Measurements from ENCODE around the gene BLMH. TPM values are rescaled to one million over a fixed set of nuclear protein-coding genes. Genes with fewer than 3 reads are reported as not detected.

Gene BLMH
- total RNA-seq, 3 donors from 2014 or later = 20.5 to 29.4 (median 21.3) TPM

DNA sequence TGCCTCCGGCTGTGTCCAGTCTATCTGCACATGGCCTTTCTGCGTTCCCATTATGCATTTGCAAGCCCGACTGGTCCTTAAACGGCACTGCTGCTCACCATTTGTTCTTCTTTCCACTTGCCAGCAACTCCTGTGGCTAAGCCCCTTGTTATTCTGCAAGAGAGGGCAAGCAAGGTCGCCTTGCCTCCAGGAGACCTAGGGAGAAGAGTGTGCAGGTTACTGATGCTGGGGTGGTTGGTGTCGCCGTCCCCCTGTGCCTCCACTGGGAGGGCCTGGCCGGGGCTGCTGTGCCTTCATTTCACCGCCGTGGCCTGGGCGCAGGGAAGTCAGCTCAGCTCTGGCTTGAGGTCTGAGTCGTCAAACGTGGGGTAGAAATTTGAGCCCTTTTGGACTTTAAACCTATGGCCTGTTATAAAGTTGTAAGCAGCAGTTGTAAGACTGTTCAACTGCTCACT is 69.0 kb downstream of the BLMH start:
- no peaks in the 10 kb centered on the region for H3K9me3 ChIP-seq
- TF ChIP-seq POLR2AphosphoS5 (IDR thresholded peaks at IDR 0.05) (no peak), POLR2A (IDR thresholded peaks at IDR 0.05) (no peak)
- TF ChIP-seq, protein P1, sequence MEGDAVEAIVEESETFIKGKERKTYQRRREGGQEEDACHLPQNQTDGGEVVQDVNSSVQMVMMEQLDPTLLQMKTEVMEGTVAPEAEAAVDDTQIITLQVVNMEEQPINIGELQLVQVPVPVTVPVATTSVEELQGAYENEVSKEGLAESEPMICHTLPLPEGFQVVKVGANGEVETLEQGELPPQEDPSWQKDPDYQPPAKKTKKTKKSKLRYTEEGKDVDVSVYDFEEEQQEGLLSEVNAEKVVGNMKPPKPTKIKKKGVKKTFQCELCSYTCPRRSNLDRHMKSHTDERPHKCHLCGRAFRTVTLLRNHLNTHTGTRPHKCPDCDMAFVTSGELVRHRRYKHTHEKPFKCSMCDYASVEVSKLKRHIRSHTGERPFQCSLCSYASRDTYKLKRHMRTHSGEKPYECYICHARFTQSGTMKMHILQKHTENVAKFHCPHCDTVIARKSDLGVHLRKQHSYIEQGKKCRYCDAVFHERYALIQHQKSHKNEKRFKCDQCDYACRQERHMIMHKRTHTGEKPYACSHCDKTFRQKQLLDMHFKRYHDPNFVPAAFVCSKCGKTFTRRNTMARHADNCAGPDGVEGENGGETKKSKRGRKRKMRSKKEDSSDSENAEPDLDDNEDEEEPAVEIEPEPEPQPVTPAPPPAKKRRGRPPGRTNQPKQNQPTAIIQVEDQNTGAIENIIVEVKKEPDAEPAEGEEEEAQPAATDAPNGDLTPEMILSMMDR (IDR thresholded peaks at IDR 0.05) = no peak
- intact Hi-C loops (cut with DNase I; ENCODE audit: low total_unique reads) = no loop called here
- no peak overlapping the region for H3K4me3 ChIP-seq
- no peaks in the 10 kb centered on the region for H3K36me3 ChIP-seq
- DNase-seq (ENCODE audit: low spot score in 2 of 2) = no peak
- H3K4me1 ChIP-seq = no peaks in the 10 kb centered on the region
- no peak overlapping the region for H3K27ac ChIP-seq
- H3K27me3 ChIP-seq = no peaks in the 10 kb centered on the region

GRCh38 chr17:30222251-30222650 is 69.5 kb downstream of the BLMH start:
- H3K27me3 ChIP-seq = no peaks in the 10 kb centered on the region

GRCh38 chr17:30221346-30221745 is 70.4 kb downstream of the BLMH start:
- Histone ChIP-seq H3K36me3 (no peaks in the 10 kb centered on the region), H3K4me3 (no peak overlapping the region), H3K27me3 (no peaks in the 10 kb centered on the region), H3K4me1 (no peaks in the 10 kb centered on the region), H3K9me3 (no peaks in the 10 kb centered on the region), H3K27ac (no peak overlapping the region)
- intact Hi-C loops (cut with DNase I; ENCODE audit: low total_unique reads) = no loop called here
- DNase-seq (ENCODE audit: low spot score in 2 of 2) = no peak
- TF ChIP-seq POLR2A (IDR thresholded peaks at IDR 0.05) (no peak), POLR2AphosphoS5 (IDR thresholded peaks at IDR 0.05) (no peak)
- TF ChIP-seq, protein P1 (IDR thresholded peaks at IDR 0.05) = no peak

More at GRCh38 chr17:30222251-30222650, 69.5 kb downstream of the BLMH start:
- Histone ChIP-seq H3K9me3 (no peaks in the 10 kb centered on the region), H3K4me1 (no peaks in the 10 kb centered on the region), H3K4me3 (no peak overlapping the region), H3K27ac (no peak overlapping the region), H3K36me3 (no peaks in the 10 kb centered on the region)
- intact Hi-C loops (cut with DNase I; ENCODE audit: low total_unique reads) = no loop called here
- DNase-seq (ENCODE audit: low spot score in 2 of 2) = no peak
- TF ChIP-seq POLR2AphosphoS5 (IDR thresholded peaks at IDR 0.05) (no peak), POLR2A (IDR thresholded peaks at IDR 0.05) (no peak)
- TF ChIP-seq, protein P1 (IDR thresholded peaks at IDR 0.05) = no peak

DNA sequence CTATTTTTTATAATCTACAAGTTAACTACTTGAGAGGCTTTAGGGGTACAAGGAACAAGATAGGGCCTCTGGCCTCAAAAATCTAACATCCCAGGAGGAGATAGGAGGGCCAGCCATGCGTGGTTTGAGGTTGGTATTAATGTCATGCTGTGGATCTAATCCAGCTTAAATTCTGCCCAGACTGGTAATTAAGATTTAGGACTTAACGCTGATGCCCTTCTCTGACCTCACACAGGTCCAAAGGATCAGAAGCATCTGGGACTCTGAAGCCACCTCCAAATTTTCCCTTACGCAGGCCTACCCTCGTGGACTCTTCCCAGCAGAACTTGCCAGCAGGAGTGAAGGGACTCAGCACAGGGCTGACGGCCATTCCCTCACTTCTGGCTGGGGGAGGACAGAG is 71.3 kb downstream of the BLMH start:
- no peaks in the 10 kb centered on the region for H3K27me3 ChIP-seq
- H3K27ac ChIP-seq = no peak overlapping the region
- no peaks in the 10 kb centered on the region for H3K9me3 ChIP-seq
- no peaks in the 10 kb centered on the region for H3K36me3 ChIP-seq
- H3K4me3 ChIP-seq = no peak overlapping the region
- intact Hi-C loops (cut with DNase I; ENCODE audit: low total_unique reads) = no loop called here
- no peaks in the 10 kb centered on the region for H3K4me1 ChIP-seq
- DNase-seq (ENCODE audit: low spot score in 2 of 2) = no peak
- no peak for TF ChIP-seq POLR2AphosphoS5 (IDR thresholded peaks at IDR 0.05)
- TF ChIP-seq, protein P1 (IDR thresholded peaks at IDR 0.05) = no peak
- TF ChIP-seq POLR2A (IDR thresholded peaks at IDR 0.05) = no peak

DNA sequence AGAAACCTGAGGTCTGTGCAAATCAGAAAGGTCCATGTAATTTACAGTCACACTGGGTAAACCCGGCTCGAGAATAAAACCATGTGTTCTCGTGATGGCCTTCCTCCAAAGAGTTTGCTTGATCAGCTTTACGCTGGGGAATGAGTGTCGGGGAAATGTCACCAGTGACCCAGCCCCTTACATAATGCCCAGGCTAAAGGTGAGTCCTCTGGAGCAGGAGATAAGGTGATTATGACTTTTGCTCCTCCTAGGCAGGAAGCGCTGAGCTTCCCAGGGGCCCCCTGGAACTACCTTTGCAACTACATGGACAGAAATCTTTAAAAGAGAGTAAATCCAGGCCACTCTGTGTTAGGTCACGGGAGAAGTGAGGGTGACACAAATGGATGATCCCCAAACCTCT is 71.9 kb downstream of the BLMH start:
- H3K36me3 ChIP-seq = no peaks in the 10 kb centered on the region
- H3K4me3 ChIP-seq = no peak overlapping the region
- intact Hi-C loops (cut with DNase I; ENCODE audit: low total_unique reads) = loop anchor here (5.0 kb wide), 1 partner anchor 1317 kb away; no protein-coding TSS in a partner anchor
- H3K9me3 ChIP-seq = no peaks in the 10 kb centered on the region
- DNase-seq (ENCODE audit: low spot score in 2 of 2) = no peak
- H3K4me1 ChIP-seq = no peaks in the 10 kb centered on the region
- no peak for TF ChIP-seq POLR2A (IDR thresholded peaks at IDR 0.05)
- TF ChIP-seq, protein P1 (IDR thresholded peaks at IDR 0.05) = no peak
- no peak for TF ChIP-seq POLR2AphosphoS5 (IDR thresholded peaks at IDR 0.05)
- no peak overlapping the region for H3K27ac ChIP-seq
- no peaks in the 10 kb centered on the region for H3K27me3 ChIP-seq
